GM19351 (cell line): ENCODE results near the gene YOD1.
"Not testable (repeated sequence)": the region's sequence is repeated elsewhere in the genome, so short reads cannot be mapped to it uniquely, and the experiment has no call there.

ENCODE experiments used
- ATAC-seq: cut with Tn5 transposase; IDR thresholded peaks from one replicate; pipeline ENCODE4 v1.9.1; 2021; ENCODE audit warnings: mild to moderate bottlenecking, moderate library complexity; ENCODE audit not compliant: unreplicated experiment

The YOD1 gene

GRCh38 chr1:207050480-207051190 lies 373 bp downstream of the YOD1 start:
- ATAC-seq, result peak; percentile 50

- ATAC-seq, result no peak
Observed at GRCh38 chr1:207049974-207050391, 1.0 kb downstream of the YOD1 start.

- ATAC-seq, result no peak
Observed at GRCh38 chr1:207049514-207049913, 1.5 kb downstream of the YOD1 start.

- ATAC-seq, result no peak
Observed at GRCh38 chr1:207049054-207049453, 2.0 kb downstream of the YOD1 start.

- no peak for ATAC-seq
Observed at GRCh38 chr1:207048041-207048440, 3.0 kb downstream of the YOD1 start.

- ATAC-seq, result no peak
Observed at GRCh38 chr1:207047505-207047904, 3.5 kb downstream of the YOD1 start.

GRCh38 chr1:207045453-207045852 lies 5.6 kb downstream of the YOD1 start:
- no peak for ATAC-seq

- not testable (repeated sequence) for ATAC-seq
Observed at GRCh38 chr1:207041397-207041796, 9.6 kb downstream of the YOD1 start.

GRCh38 chr1:207040181-207040533 lies 10.9 kb downstream of the YOD1 start:
- no peak for ATAC-seq

- ATAC-seq, result no peak
Observed at GRCh38 chr1:207039380-207040180, 11.4 kb downstream of the YOD1 start.

- no peak for ATAC-seq
Observed at GRCh38 chr1:207036865-207037264, 14.1 kb downstream of the YOD1 start.

GRCh38 chr1:207035877-207036551 lies 15.0 kb downstream of the YOD1 start:
- ATAC-seq, result no peak

GRCh38 chr1:207034998-207035397 lies 16.0 kb downstream of the YOD1 start:
- ATAC-seq, result no peak

GRCh38 chr1:207034208-207034607 lies 16.8 kb downstream of the YOD1 start:
- ATAC-seq, result no peak

- no peak for ATAC-seq
Observed at GRCh38 chr1:207033302-207033701, 17.7 kb downstream of the YOD1 start.

- no peak for ATAC-seq
Observed at GRCh38 chr1:207032528-207033017, 18.4 kb downstream of the YOD1 start, which contains the start of gene C1orf116. Gene C1orf116 (minus strand): TSS chr1:207032756. CDS start chr1:207027598, 5,158 bp downstream.

- ATAC-seq, result no peak
Observed at GRCh38 chr1:207031632-207032264, 19.3 kb downstream of the YOD1 start.

- no peak for ATAC-seq
Observed at GRCh38 chr1:207031016-207031415, 20.0 kb downstream of the YOD1 start.

GRCh38 chr1:207030522-207031009 lies 20.4 kb downstream of the YOD1 start:
- ATAC-seq, result no peak

- no peak for ATAC-seq
Observed at GRCh38 chr1:207029701-207030521, 21.1 kb downstream of the YOD1 start.
